GM21825 (cell line): Measurements from ENCODE around the gene RNF7.
"Not testable (repeated sequence)": the region's sequence is repeated elsewhere in the genome, so short reads cannot be mapped to it uniquely, and the experiment has no call there.

Source experiments
- ATAC-seq: cut with Tn5 transposase; IDR thresholded peaks from one replicate; pipeline ENCODE4 v1.9.1; 2021; ENCODE audit warnings: mild to moderate bottlenecking, moderate library complexity; ENCODE audit not compliant: unreplicated experiment

Gene RNF7

GRCh38 chr3:141738022-141738890 is at the start of gene RNF7:
TSS of gene RNF7 (plus strand) at chr3:141738298. CDS start at chr3:141738342, 44 bp downstream.
- ATAC-seq, result peak; percentile 98

- ATAC-seq, result no peak
These were observed 47.5 kb upstream of the RNF7 start for GRCh38 chr3:141690431-141691072.

GRCh38 chr3:141691471-141691870 is 46.6 kb upstream of the RNF7 start:
- not testable (repeated sequence) for ATAC-seq

GRCh38 chr3:141692973-141693372 is 45.1 kb upstream of the RNF7 start:
- not testable (repeated sequence) for ATAC-seq

GRCh38 chr3:141699324-141699723 is 38.8 kb upstream of the RNF7 start:
- ATAC-seq, result no peak

- no peak for ATAC-seq
These were observed 38.2 kb upstream of the RNF7 start for GRCh38 chr3:141699897-141700296.

- not testable (repeated sequence) for ATAC-seq
These were observed 34.7 kb upstream of the RNF7 start for GRCh38 chr3:141703367-141703766.

GRCh38 chr3:141707741-141708203 is 30.3 kb upstream of the RNF7 start:
- ATAC-seq, result no peak

GRCh38 chr3:141708367-141708766 is 29.7 kb upstream of the RNF7 start:
- no peak for ATAC-seq

GRCh38 chr3:141709126-141709770 is 28.9 kb upstream of the RNF7 start:
- ATAC-seq, result no peak

- ATAC-seq, result no peak
These were observed 28.0 kb upstream of the RNF7 start for GRCh38 chr3:141710121-141710520.

- ATAC-seq, result no peak
These were observed 27.0 kb upstream of the RNF7 start for GRCh38 chr3:141710888-141711616.

- ATAC-seq, result no peak
These were observed 23.4 kb upstream of the RNF7 start for GRCh38 chr3:141714671-141715070.

- no peak for ATAC-seq
These were observed 16.0 kb upstream of the RNF7 start for GRCh38 chr3:141722081-141722480.

- no peak for ATAC-seq
These were observed 15.4 kb upstream of the RNF7 start for GRCh38 chr3:141722648-141723047.

- no peak for ATAC-seq
These were observed 14.8 kb upstream of the RNF7 start for GRCh38 chr3:141723255-141723654.

GRCh38 chr3:141724186-141724585 is 13.9 kb upstream of the RNF7 start:
- no peak for ATAC-seq

- no peak for ATAC-seq
These were observed 13.1 kb upstream of the RNF7 start for GRCh38 chr3:141725036-141725435.

GRCh38 chr3:141726483-141726882 is 11.6 kb upstream of the RNF7 start:
- ATAC-seq, result no peak

GRCh38 chr3:141728355-141728892 is 9.7 kb upstream of the RNF7 start:
- ATAC-seq, result no peak

GRCh38 chr3:141729240-141729639 is 8.9 kb upstream of the RNF7 start:
- no peak for ATAC-seq
